Stimulated activated CD8-positive, alpha-beta memory T cell treated with anti-CD3 and anti-CD28 coated beads, Interleukin-4, amount 100 ng/mL, for 24 hours (primary cell): Measurements from ENCODE around the gene SCYGR6.
"Not testable (repeated sequence)": the region's sequence is repeated elsewhere in the genome, so short reads cannot be mapped to it uniquely, and the experiment has no call there.

Source experiments
- DNase-seq: peaks from one replicate; pipeline ENCODE4 v3.0.0-alpha.2; 2020; ENCODE audit warnings: low read depth

Gene SCYGR6, protein sequence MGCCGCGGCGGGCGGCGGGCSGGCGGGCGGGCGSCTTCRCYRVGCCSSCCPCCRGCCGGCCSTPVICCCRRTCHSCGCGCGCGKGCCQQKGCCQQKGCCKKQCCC

GRCh38 chr2:227724394-227725039 lies at the start of gene SCYGR6:
TSS of gene SCYGR6 (minus strand) at chr2:227724757. CDS start at chr2:227724757, 0 bp downstream.
- DNase-seq: no peak

DNA sequence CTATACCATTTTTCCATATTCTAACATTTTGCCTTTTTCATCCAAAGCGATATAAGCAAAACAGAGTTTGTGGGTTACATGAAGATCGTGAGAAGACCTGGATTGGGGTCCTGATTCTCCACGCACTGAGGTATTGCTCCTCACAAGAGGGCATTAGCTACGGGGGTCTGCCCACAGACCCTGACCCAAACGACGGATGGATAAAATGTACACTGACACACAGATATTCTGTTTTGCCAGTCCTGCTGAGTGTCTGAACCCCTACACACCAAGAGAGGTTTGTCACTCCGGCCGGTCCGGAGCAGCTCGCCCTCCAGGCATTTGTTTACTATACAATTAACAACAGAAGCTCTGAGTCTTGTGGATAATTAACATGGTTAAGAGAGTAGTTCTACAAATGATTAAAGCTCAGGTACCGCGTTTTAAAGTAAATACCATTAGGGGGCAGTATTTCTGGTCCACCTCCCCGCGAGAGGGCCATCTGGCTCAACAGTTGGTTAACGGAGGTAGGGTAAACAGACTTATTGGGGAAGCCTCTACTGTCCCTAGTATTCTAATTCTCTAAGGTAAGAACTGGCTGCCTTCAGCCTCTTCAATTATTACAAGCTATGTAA lies 49.6 kb upstream of the SCYGR6 start:
- DNase-seq: no peak

DNA sequence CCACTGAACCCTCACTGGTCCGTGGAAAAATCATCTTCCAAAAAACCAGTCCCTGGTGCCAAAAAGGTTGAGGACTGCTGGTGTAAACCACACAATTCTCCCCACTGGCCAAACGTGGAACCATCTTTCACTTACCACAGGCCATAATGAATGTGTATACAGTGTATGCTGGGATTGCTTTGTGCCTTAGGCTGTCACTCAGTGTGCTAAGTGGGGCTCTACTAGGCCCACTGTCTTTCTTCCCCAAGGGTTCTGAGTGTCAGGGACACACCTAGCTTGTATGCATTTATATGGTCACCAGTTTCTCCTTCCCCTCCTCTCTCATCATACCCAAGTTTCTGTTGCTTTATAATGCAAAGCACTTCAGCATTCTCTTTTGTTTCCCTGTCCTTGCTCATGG lies 48.4 kb upstream of the SCYGR6 start:
- no peak for DNase-seq

- DNase-seq: no peak
These were observed 47.7 kb upstream of the SCYGR6 start for GRCh38 chr2:227772197-227772661.

GRCh38 chr2:227767830-227768229 lies 43.3 kb upstream of the SCYGR6 start:
- no peak for DNase-seq

DNA sequence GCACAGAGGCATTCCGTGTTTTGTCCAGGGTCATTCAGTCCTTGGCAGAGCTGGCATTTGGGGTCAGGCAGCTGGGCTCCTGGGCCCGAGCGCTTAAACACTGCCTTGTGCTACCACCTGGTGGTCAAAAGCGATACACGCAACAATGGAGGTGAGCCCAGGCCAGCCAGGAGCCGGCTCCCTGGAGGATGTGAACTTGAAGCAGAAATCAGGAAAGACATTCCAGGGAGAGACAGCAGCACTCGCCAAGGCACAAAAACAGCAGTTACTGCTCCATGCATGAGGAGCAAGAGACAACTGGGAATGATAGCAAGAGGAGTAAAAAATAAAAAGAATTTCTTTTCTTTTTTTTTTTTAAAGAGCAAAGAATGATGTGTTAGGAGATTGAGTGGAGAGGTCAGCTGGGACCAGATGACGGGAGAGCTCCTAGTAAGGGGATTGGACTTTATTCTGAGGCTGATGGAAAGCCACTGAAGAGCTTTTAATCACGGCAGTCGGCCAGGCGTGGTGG lies 41.9 kb upstream of the SCYGR6 start:
- peak; percentile 38 for DNase-seq

DNA sequence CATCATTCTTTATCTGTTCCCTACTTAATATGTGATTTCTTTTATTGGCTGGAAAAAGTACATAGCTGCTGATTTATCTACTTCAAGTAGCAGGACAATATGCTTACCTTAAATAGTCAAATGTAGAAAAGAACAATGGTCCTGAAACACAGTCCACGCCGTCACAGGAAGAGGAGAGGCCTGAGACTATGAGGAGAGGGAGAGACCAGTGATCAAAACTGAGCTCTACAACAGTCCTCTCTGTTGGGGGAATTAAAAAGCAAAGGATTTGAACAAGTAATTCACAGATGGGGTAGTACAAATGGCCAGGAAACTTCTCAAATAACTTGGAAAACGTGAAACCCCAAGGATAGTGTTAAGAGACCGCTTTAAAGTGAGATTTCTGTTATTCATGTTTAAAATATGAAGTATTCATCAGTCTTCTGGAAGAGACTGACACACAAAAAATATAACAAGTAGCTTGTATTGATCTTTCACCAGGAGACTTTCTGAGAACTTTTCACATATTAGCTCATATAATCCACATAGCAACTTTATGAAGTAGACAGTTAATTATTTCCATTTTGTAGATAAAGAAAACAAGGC lies 41.3 kb upstream of the SCYGR6 start:
- no peak for DNase-seq

- no peak for DNase-seq
These were observed 37.4 kb upstream of the SCYGR6 start for GRCh38 chr2:227761740-227762476.

DNA sequence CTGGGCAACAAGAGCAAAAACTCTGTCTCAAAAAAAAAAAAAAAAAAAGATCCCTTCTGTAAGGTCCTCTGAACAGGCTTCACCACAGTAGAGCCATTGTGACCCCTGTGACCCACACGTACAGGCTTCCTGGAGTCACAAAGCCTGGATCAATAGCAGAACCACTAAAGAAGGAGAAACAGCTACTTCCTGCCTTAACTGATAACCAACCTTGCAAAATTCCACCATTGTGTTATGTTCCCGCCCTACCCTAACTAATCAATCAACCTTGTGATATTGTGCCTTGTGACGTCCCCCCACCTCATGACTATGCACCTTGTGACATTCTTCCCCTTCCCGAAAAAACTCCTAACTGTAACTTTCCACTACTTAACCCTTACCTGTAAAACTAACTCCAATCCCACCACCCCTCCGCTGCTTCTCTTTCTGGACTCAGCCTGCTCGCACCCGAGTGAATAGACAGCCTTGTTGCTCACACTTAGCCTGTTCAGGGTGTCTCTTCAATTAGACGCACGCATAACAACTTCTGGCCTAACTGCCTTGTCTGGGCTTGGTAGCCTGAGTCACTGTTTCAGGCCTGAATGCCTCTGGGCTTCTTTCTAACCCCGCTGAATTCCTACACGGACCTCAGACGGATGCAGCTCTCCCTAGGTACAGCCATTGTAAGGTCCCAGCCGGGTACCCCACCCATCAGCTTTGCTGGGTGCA lies 35.0 kb upstream of the SCYGR6 start:
- DNase-seq: no peak

- DNase-seq: not testable (repeated sequence)
These were observed 31.7 kb upstream of the SCYGR6 start for GRCh38 chr2:227756261-227756660.

- DNase-seq: no peak
These were observed 23.5 kb upstream of the SCYGR6 start for GRCh38 chr2:227748079-227748478.

DNA sequence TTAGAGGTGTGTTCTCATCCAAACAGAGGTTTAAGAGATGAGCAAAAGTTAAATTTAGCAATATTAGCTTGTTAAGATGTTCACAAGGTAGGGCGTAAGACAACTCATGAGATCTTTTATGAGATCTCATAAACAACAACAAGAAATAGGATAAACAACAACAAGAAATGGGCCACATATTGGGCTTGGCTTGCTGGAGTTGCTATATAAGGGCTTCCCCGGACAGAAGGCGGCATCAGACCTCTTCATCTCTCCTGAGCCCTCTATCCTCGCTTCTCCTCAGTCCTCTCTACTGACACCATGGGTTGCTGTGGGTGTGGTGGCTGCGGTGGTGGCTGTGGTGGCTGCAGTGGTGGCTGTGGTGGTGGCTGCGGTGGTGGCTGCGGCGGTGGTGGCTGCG lies 21.0 kb upstream of the SCYGR6 start, which contains the start of gene SCYGR8:
Gene SCYGR8, plus strand, starts transcription at position 301 of the 400 bp plus-strand sequence. Its CDS starts 0 bp downstream, at position 301.
- DNase-seq: no peak

- not testable (repeated sequence) for DNase-seq
These were observed 16.1 kb upstream of the SCYGR6 start for GRCh38 chr2:227740705-227741104.

- DNase-seq: no peak
These were observed 14.8 kb upstream of the SCYGR6 start for GRCh38 chr2:227739351-227739750.

DNA sequence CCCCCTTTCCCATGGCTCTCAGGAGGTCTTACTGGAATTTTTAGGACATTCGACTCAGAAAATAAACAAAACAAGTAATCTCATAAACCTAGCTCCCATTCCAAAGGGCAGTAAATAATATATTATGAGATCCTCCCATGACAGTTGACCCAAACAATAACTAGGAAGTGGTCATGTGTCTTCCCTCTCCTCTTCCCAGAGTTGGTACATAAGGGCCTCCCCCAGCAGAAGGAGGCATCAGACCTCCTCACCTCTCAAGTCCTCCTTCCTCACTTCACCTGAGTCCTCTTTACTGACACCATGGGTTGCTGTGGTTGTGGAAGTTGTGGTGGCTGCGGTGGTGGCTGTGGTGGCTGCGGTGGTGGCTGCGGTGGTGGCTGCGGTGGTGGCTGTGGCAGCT lies 3.5 kb upstream of the SCYGR6 start, which contains the start of gene SCYGR7:
Gene SCYGR7, plus strand, starts transcription at position 301 of the 400 bp plus-strand sequence. Its CDS starts 0 bp downstream, at position 301.
- no peak for DNase-seq

- not testable (repeated sequence) for DNase-seq
These were observed 1.7 kb downstream of the SCYGR6 start for GRCh38 chr2:227722821-227723220.

- DNase-seq: no peak
These were observed 3.9 kb downstream of the SCYGR6 start for GRCh38 chr2:227720680-227721079.

DNA sequence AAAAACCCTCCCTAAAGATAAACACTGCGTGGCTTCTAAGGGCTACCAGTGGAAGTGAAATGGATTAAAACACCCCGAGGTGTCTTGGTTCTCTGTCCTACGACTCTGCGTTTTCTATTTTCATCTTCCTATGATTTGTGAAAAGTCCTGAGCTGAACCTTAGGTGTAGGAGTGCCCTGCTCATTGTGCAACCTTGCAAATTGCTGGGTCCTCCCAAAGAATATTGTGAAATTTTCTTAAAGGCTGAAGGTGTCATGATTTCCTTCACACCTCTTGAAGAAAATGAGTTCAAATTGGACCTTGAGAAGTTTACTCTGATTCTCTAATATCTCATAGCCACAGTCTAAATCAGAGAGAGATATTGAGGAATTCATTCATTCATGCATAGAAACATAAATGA lies 4.9 kb downstream of the SCYGR6 start:
- DNase-seq: no peak

GRCh38 chr2:227717687-227718567 lies 6.6 kb downstream of the SCYGR6 start, which contains the start of gene SLC19A3:
TSS of gene SLC19A3 (minus strand) at chr2:227718028. CDS start at chr2:227702318, 15,710 bp downstream.
- no peak for DNase-seq

GRCh38 chr2:227716501-227716900 lies 8.1 kb downstream of the SCYGR6 start:
- no peak for DNase-seq
